Mesenchymal stem cell (in vitro differentiated cells and primary cell): Measurements from ENCODE around the gene TMEM214.

Experiments
- DNase-seq: peaks from one replicate; pipeline ENCODE4 v3.0.0-alpha.2; 2013
- H2AFZ ChIP-seq: one replicate; pipeline ENCODE4 v1.6.1; 2013; ENCODE audit warnings: low read depth, mild to moderate bottlenecking, control low read depth, inconsistent platforms, low read length, moderate library complexity
- H2AK5ac ChIP-seq: 2 replicates; pipeline ENCODE4 v1.6.1; 2013; ENCODE audit warnings: low read length, moderate library complexity, mild to moderate bottlenecking, inconsistent platforms; ENCODE audit not compliant: severe bottlenecking
- H2BK120ac ChIP-seq: one replicate; pipeline ENCODE4 v1.6.1; 2013; ENCODE audit warnings: low read depth, mild to moderate bottlenecking, inconsistent platforms, low read length, moderate library complexity
- H2BK12ac ChIP-seq, 2 experiments: one replicate each; pipeline ENCODE4 v1.6.1; 2013; ENCODE audit warnings: inconsistent platforms in 2 of 2, low read length in 2 of 2, mild to moderate bottlenecking in 2 of 2, moderate library complexity in 2 of 2, control low read depth in 1 of 2
- H2BK15ac ChIP-seq: one replicate; pipeline ENCODE4 v1.6.1; 2013; ENCODE audit warnings: mild to moderate bottlenecking, low read depth, inconsistent platforms; ENCODE audit not compliant: poor library complexity, severe bottlenecking
- H2BK5ac ChIP-seq: 2 replicates; pipeline ENCODE4 v1.6.1; 2013; ENCODE audit warnings: low read depth, mild to moderate bottlenecking, low read length, control low read depth, inconsistent platforms; ENCODE audit not compliant: poor library complexity, severe bottlenecking
- H3K14ac ChIP-seq, 2 experiments: one replicate each; pipeline ENCODE4 v1.6.1; 2013; ENCODE audit warnings: inconsistent platforms in 2 of 2, low read length in 2 of 2, control low read depth in 1 of 2, mild to moderate bottlenecking in 1 of 2, moderate library complexity in 1 of 2
- H3K18ac ChIP-seq, 2 experiments: one replicate each; pipeline ENCODE4 v1.6.1; 2013; ENCODE audit warnings: inconsistent platforms in 2 of 2, low read length in 2 of 2, control low read depth in 1 of 2, low read depth in 1 of 2, mild to moderate bottlenecking in 1 of 2
- H3K23ac ChIP-seq, 2 experiments: one replicate each; pipeline ENCODE4 v1.6.1; 2013; ENCODE audit warnings: inconsistent platforms in 2 of 2, low read length in 2 of 2, mild to moderate bottlenecking in 2 of 2, moderate library complexity in 2 of 2, control low read depth in 1 of 2
- H3K27ac ChIP-seq: 2 replicates; pipeline ENCODE4 v1.5.1; 2013; ENCODE audit warnings: mild to moderate bottlenecking, moderate library complexity, low read length, control low read depth, inconsistent platforms; ENCODE audit not compliant: poor library complexity, severe bottlenecking
- H3K27me3 ChIP-seq, 2 experiments: 2 replicates each; pipeline versions ENCODE4 v1.6.1 to v1.7.0; 2013; ENCODE audit warnings: low read length in 2 of 2, mild to moderate bottlenecking in 2 of 2, moderate library complexity in 2 of 2, control low read depth in 1 of 2, inconsistent platforms in 1 of 2; ENCODE audit not compliant: control insufficient read depth in 1 of 2, insufficient read depth in 1 of 2
- H3K36me3 ChIP-seq, 2 experiments: 2 replicates each; pipeline versions ENCODE4 v1.6.1 to v1.7.0; 2013; ENCODE audit warnings: low read length in 2 of 2, control low read depth in 1 of 2, inconsistent platforms in 1 of 2, low read depth in 1 of 2, mild to moderate bottlenecking in 1 of 2; ENCODE audit not compliant: insufficient read depth in 2 of 2, control insufficient read depth in 1 of 2
- H3K4ac ChIP-seq, 2 experiments: one replicate each; pipeline ENCODE4 v1.6.1; 2013; ENCODE audit warnings: inconsistent platforms in 2 of 2, low read length in 2 of 2, mild to moderate bottlenecking in 2 of 2, moderate library complexity in 2 of 2, control low read depth in 1 of 2, low read depth in 1 of 2
- H3K4me1 ChIP-seq: 2 replicates; pipeline ENCODE4 v1.6.1; 2013; ENCODE audit warnings: low read depth, low read length, control low read depth; ENCODE audit not compliant: control insufficient read depth, insufficient read depth
- H3K4me2 ChIP-seq: 2 replicates; pipeline ENCODE4 v1.6.1; 2013; ENCODE audit warnings: low read length, mild to moderate bottlenecking, inconsistent platforms; ENCODE audit not compliant: poor library complexity, severe bottlenecking
- H3K4me3 ChIP-seq, 2 experiments: 2 replicates each; pipeline versions ENCODE4 v1.5.1 to v1.7.0; 2013; ENCODE audit warnings: low read length in 2 of 2, mild to moderate bottlenecking in 2 of 2, control low read depth in 1 of 2, low read depth in 1 of 2; ENCODE audit not compliant: insufficient read depth in 1 of 2
- H3K79me1 ChIP-seq: replicated peaks from 2 replicates; pipeline ENCODE4 v1.6.1; 2013; ENCODE audit warnings: mild to moderate bottlenecking, control low read depth, low read length, inconsistent platforms; ENCODE audit not compliant: poor library complexity, severe bottlenecking
- H3K9ac ChIP-seq: 2 replicates; pipeline ENCODE4 v1.7.0; 2013; ENCODE audit warnings: mild to moderate bottlenecking, low read length, moderate library complexity
- H3K9me3 ChIP-seq: 2 replicates; pipeline ENCODE4 v1.7.0; 2013; ENCODE audit warnings: mild to moderate bottlenecking, low read length; ENCODE audit not compliant: control insufficient read depth
- H4K8ac ChIP-seq: one replicate; pipeline ENCODE4 v1.6.1; 2013; ENCODE audit warnings: inconsistent platforms, mild to moderate bottlenecking, low read length, moderate library complexity
- H4K91ac ChIP-seq: one replicate; pipeline ENCODE4 v1.6.1; 2013; ENCODE audit warnings: mild to moderate bottlenecking, low read length, inconsistent platforms
- WGBS: methylation state at CpG from one replicate; pipeline ENCODE4 v1.1.7; 2013; ENCODE audit warnings: mixed read lengths; 5-methylcytosine and 5-hydroxymethylcytosine counted together

TMEM214 gene

GRCh38 chr2:27071990-27072830 is 39.4 kb downstream of the TMEM214 start:
- peak overlapping the region; percentile 68 for H3K27ac ChIP-seq
- peak; percentile 85 for DNase-seq
- H3K9ac ChIP-seq = peak overlapping the region; percentile 84
- peak overlapping the region in 1 of 2 experiments; percentile 93 for H3K14ac ChIP-seq
- H2BK5ac ChIP-seq = peak overlapping the region; percentile 77
- H4K8ac ChIP-seq = peak overlapping the region; percentile 98
- peaks cover 23 to 34% of the 10 kb centered on the region in 2 experiments for H3K36me3 ChIP-seq
- peak overlapping the region; percentile 56 for H2AFZ ChIP-seq
- H3K4me1 ChIP-seq = peaks cover 28% of the 10 kb centered on the region
- H3K4me2 ChIP-seq = peak overlapping the region; percentile 90
- H3K18ac ChIP-seq = peak overlapping the region; percentile 96 to 99
- peak overlapping the region in 1 of 2 experiments; percentile 67 for H3K23ac ChIP-seq
- H2BK12ac ChIP-seq = peak overlapping the region; percentile 34 to 82
- H3K4me3 ChIP-seq = peak overlapping the region; percentile 79 to 80
- peaks cover 11% of the 10 kb centered on the region for H3K79me1 ChIP-seq
- WGBS = 4% methylated on average over 16 of the region's 34 CpGs
- H2BK120ac ChIP-seq = peak overlapping the region; percentile 92
- H2AK5ac ChIP-seq = peak overlapping the region; percentile 68
- H3K4ac ChIP-seq = peak overlapping the region; percentile 98 to 100
- H3K9me3 ChIP-seq = no peaks in the 10 kb centered on the region
- peak overlapping the region; percentile 99 for H2BK15ac ChIP-seq
- H3K27me3 ChIP-seq = no peaks in the 10 kb centered on the region
- peak overlapping the region; percentile 99 for H4K91ac ChIP-seq

DNA sequence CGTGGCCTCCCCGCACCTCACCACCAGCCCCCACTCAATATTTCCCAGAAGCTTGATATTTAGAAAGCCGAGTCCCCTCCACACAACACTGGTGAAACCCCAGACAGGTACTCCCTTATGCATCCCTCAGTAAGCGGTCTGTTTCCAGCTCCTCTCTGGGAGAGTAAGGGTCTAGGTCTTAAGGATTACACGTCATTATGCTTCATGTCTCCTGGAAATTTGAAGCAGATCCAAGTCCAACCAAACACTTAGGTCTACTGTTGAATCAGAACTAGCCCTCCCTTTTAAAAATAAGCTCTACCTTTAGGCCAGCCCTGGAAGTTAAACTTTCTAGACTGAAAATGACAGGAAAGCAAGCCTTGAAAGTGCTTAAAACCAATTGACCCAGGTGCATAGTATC is 40.2 kb downstream of the TMEM214 start:
- H2BK15ac ChIP-seq = no peak overlapping the region
- peak overlapping the region; percentile 64 for H2BK120ac ChIP-seq
- H3K4ac ChIP-seq = peak overlapping the region in 1 of 2 experiments; percentile 100
- no peaks in the 10 kb centered on the region for H3K9me3 ChIP-seq
- no peak overlapping the region for H2AFZ ChIP-seq
- no peak overlapping the region for H2BK5ac ChIP-seq
- peak overlapping the region; percentile 98 for H4K8ac ChIP-seq
- H2BK12ac ChIP-seq = peak overlapping the region in 1 of 2 experiments; percentile 17
- H3K9ac ChIP-seq = no peak overlapping the region
- peak overlapping the region; percentile 6 for H2AK5ac ChIP-seq
- H3K4me1 ChIP-seq = peaks cover 28% of the 10 kb centered on the region
- peak overlapping the region; percentile 99 for H4K91ac ChIP-seq
- no peak overlapping the region for H3K23ac ChIP-seq
- peak overlapping the region; percentile 96 to 99 for H3K18ac ChIP-seq
- DNase-seq = peak; percentile 32
- no peak overlapping the region for H3K4me3 ChIP-seq
- no peak overlapping the region for H3K14ac ChIP-seq
- 70% methylated on average over 5 of the region's 5 CpGs for WGBS
- H3K79me1 ChIP-seq = peaks cover 10% of the 10 kb centered on the region
- H3K27ac ChIP-seq = peak overlapping the region; percentile 68
- peaks cover 19 to 27% of the 10 kb centered on the region in 2 experiments for H3K36me3 ChIP-seq
- H3K4me2 ChIP-seq = no peak overlapping the region
- no peaks in the 10 kb centered on the region for H3K27me3 ChIP-seq

DNA sequence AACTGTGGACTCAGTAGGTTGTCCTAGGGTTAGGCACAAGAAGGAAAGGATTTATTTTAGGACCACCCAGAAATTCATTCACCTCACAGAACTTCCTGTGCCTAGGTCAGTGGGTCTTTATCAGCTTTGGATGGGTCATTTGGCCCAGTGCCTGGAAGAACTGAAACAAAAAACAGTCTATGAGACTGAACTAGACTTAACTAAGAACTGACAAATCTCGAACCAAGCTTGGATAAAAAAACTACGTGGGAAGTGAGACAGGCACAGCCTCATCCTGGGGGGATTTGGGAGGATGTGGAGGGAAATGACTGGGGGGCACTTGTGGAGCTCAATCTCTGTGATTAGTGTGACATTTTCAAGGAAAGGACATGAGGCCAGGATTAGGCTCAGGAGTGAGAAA is 41.0 kb downstream of the TMEM214 start:
- H4K91ac ChIP-seq = peak overlapping the region; percentile 25

More for the DNA sequence above, 41.0 kb downstream of the TMEM214 start:
- H2BK5ac ChIP-seq = no peak overlapping the region
- no peaks in the 10 kb centered on the region for H3K9me3 ChIP-seq
- H2BK120ac ChIP-seq = peak overlapping the region; percentile 30
- no peak overlapping the region for H2AFZ ChIP-seq
- peak overlapping the region; percentile 30 to 34 for H3K18ac ChIP-seq
- peaks cover 7% of the 10 kb centered on the region for H3K79me1 ChIP-seq
- no peak overlapping the region for H2AK5ac ChIP-seq
- H2BK15ac ChIP-seq = peak overlapping the region; percentile 97
- H3K4me2 ChIP-seq = no peak overlapping the region
- peak overlapping the region; percentile 7 for H3K9ac ChIP-seq
- peak overlapping the region in 1 of 2 experiments; percentile 52 for H3K4ac ChIP-seq
- no peak overlapping the region for H3K14ac ChIP-seq
- H4K8ac ChIP-seq = no peak overlapping the region
- H3K27me3 ChIP-seq = no peaks in the 10 kb centered on the region
- H3K36me3 ChIP-seq = peaks cover 11 to 18% of the 10 kb centered on the region in 2 experiments
- no peak for DNase-seq
- peaks cover 27% of the 10 kb centered on the region for H3K4me1 ChIP-seq
- no peak overlapping the region for H3K23ac ChIP-seq
- peak overlapping the region; percentile 61 to 76 for H2BK12ac ChIP-seq
- H3K27ac ChIP-seq = no peak overlapping the region
- no peak overlapping the region for H3K4me3 ChIP-seq
- WGBS = 88% methylated on average over 2 of the region's 2 CpGs
